Stimulated activated naive CD8-positive, alpha-beta T cell treated with anti-CD3 and anti-CD28 coated beads, Interleukin-15, Interleukin-2, amounts not matched to agents 100 ng/mL and 50 ng/mL, for 24 hours (primary cell): ENCODE data around the gene OSER1.
"Not testable (repeated sequence)": the region's sequence is repeated elsewhere in the genome, so short reads cannot be mapped to it uniquely, and the experiment has no call there.

ENCODE experiments used
- H3K27ac Mint-ChIP-seq: one replicate; pipeline ENCODE4 v1.8.0; 2021; ENCODE audit warnings: mild to moderate bottlenecking, mixed read lengths
- H3K27me3 Mint-ChIP-seq: one replicate; pipeline ENCODE4 v1.8.0; 2021; ENCODE audit warnings: mixed read lengths
- H3K36me3 Mint-ChIP-seq: one replicate; pipeline ENCODE4 v1.8.0; 2021; ENCODE audit warnings: low read depth, mixed read lengths
- H3K4me1 Mint-ChIP-seq: one replicate; pipeline ENCODE4 v1.8.0; 2021; ENCODE audit warnings: low read depth, mixed read lengths
- H3K4me3 Mint-ChIP-seq: one replicate; pipeline ENCODE4 v1.8.0; 2021; ENCODE audit warnings: mild to moderate bottlenecking, mixed read lengths
- H3K9me3 Mint-ChIP-seq: one replicate; pipeline ENCODE4 v1.8.0; 2021; ENCODE audit warnings: mixed read lengths

OSER1 gene

GRCh38 chr20:44234566-44235317, 24.2 kb upstream of the OSER1 start:
- H3K4me1 Mint-ChIP-seq = peaks cover 7% of the 10 kb centered on the region
- H3K27ac Mint-ChIP-seq = no peak overlapping the region
- no peaks in the 10 kb centered on the region for H3K9me3 Mint-ChIP-seq
- no peak overlapping the region for H3K4me3 Mint-ChIP-seq
- H3K36me3 Mint-ChIP-seq = no peaks in the 10 kb centered on the region
- no peaks in the 10 kb centered on the region for H3K27me3 Mint-ChIP-seq

GRCh38 chr20:44233436-44234016, 23.0 kb upstream of the OSER1 start:
- Mint-ChIP-seq H3K36me3 (no peaks in the 10 kb centered on the region), H3K4me1 (peaks cover 7% of the 10 kb centered on the region), H3K27ac (no peak overlapping the region), H3K9me3 (no peaks in the 10 kb centered on the region), H3K27me3 (no peaks in the 10 kb centered on the region), H3K4me3 (no peak overlapping the region)

- not testable (repeated sequence) for H3K4me1 Mint-ChIP-seq, H3K4me3 Mint-ChIP-seq, H3K27me3 Mint-ChIP-seq, H3K27ac Mint-ChIP-seq, H3K36me3 Mint-ChIP-seq, H3K9me3 Mint-ChIP-seq
Observed at GRCh38 chr20:44232469-44232856, 21.9 kb upstream of the OSER1 start.

- H3K4me1 Mint-ChIP-seq = peaks cover 7% of the 10 kb centered on the region
- H3K27me3 Mint-ChIP-seq = no peaks in the 10 kb centered on the region
- no peak overlapping the region for H3K27ac Mint-ChIP-seq
- H3K36me3 Mint-ChIP-seq = no peaks in the 10 kb centered on the region
- no peaks in the 10 kb centered on the region for H3K9me3 Mint-ChIP-seq
- no peak overlapping the region for H3K4me3 Mint-ChIP-seq
Observed at GRCh38 chr20:44231713-44232468, 21.3 kb upstream of the OSER1 start.

GRCh38 chr20:44231193-44231592, 20.6 kb upstream of the OSER1 start:
- Mint-ChIP-seq H3K4me1 (peaks cover 7% of the 10 kb centered on the region), H3K27me3 (no peaks in the 10 kb centered on the region), H3K9me3 (no peaks in the 10 kb centered on the region), H3K4me3 (no peak overlapping the region), H3K36me3 (no peaks in the 10 kb centered on the region), H3K27ac (no peak overlapping the region)

GRCh38 chr20:44228465-44229258, 18.1 kb upstream of the OSER1 start:
- H3K4me3 Mint-ChIP-seq = no peak overlapping the region
- no peaks in the 10 kb centered on the region for H3K36me3 Mint-ChIP-seq
- H3K27ac Mint-ChIP-seq = no peak overlapping the region
- H3K9me3 Mint-ChIP-seq = no peaks in the 10 kb centered on the region
- peaks cover 7% of the 10 kb centered on the region for H3K4me1 Mint-ChIP-seq
- H3K27me3 Mint-ChIP-seq = no peaks in the 10 kb centered on the region

- Mint-ChIP-seq H3K9me3 (no peaks in the 10 kb centered on the region), H3K27me3 (no peaks in the 10 kb centered on the region), H3K27ac (no peak overlapping the region), H3K36me3 (no peaks in the 10 kb centered on the region), H3K4me3 (no peak overlapping the region), H3K4me1 (peaks cover 10% of the 10 kb centered on the region)
Observed at GRCh38 chr20:44224637-44225036, 14.1 kb upstream of the OSER1 start.

GRCh38 chr20:44223721-44224120, 13.2 kb upstream of the OSER1 start:
- no peaks in the 10 kb centered on the region for H3K27me3 Mint-ChIP-seq
- no peak overlapping the region for H3K4me3 Mint-ChIP-seq
- H3K9me3 Mint-ChIP-seq = no peaks in the 10 kb centered on the region
- H3K4me1 Mint-ChIP-seq = peaks cover 19% of the 10 kb centered on the region
- no peak overlapping the region for H3K27ac Mint-ChIP-seq
- H3K36me3 Mint-ChIP-seq = no peaks in the 10 kb centered on the region

- H3K4me1 Mint-ChIP-seq = peaks cover 28% of the 10 kb centered on the region
- no peaks in the 10 kb centered on the region for H3K27me3 Mint-ChIP-seq
- no peaks in the 10 kb centered on the region for H3K9me3 Mint-ChIP-seq
- no peak overlapping the region for H3K4me3 Mint-ChIP-seq
- H3K27ac Mint-ChIP-seq = no peak overlapping the region
- H3K36me3 Mint-ChIP-seq = no peaks in the 10 kb centered on the region
Observed at GRCh38 chr20:44222633-44223368, 12.2 kb upstream of the OSER1 start.

- no peaks in the 10 kb centered on the region for H3K9me3 Mint-ChIP-seq
- no peak overlapping the region for H3K27ac Mint-ChIP-seq
- H3K4me3 Mint-ChIP-seq = no peak overlapping the region
- H3K36me3 Mint-ChIP-seq = no peaks in the 10 kb centered on the region
- no peaks in the 10 kb centered on the region for H3K27me3 Mint-ChIP-seq
- H3K4me1 Mint-ChIP-seq = peaks cover 36% of the 10 kb centered on the region
Observed at GRCh38 chr20:44222027-44222426, 11.5 kb upstream of the OSER1 start.

- H3K36me3 Mint-ChIP-seq = no peaks in the 10 kb centered on the region
- H3K9me3 Mint-ChIP-seq = no peaks in the 10 kb centered on the region
- no peak overlapping the region for H3K27ac Mint-ChIP-seq
- no peak overlapping the region for H3K4me3 Mint-ChIP-seq
- H3K4me1 Mint-ChIP-seq = peaks cover 42% of the 10 kb centered on the region
- H3K27me3 Mint-ChIP-seq = no peaks in the 10 kb centered on the region
Observed at GRCh38 chr20:44221368-44221954, 10.9 kb upstream of the OSER1 start.

- Mint-ChIP-seq H3K9me3 (no peaks in the 10 kb centered on the region), H3K4me1 (peaks cover 55% of the 10 kb centered on the region), H3K36me3 (no peaks in the 10 kb centered on the region), H3K4me3 (no peak overlapping the region), H3K27ac (peak overlapping the region; percentile 43), H3K27me3 (no peaks in the 10 kb centered on the region)
Observed at GRCh38 chr20:44219791-44220190, 9.2 kb upstream of the OSER1 start.

- H3K27ac Mint-ChIP-seq = peak overlapping the region; percentile 54
- no peaks in the 10 kb centered on the region for H3K27me3 Mint-ChIP-seq
- H3K4me1 Mint-ChIP-seq = peaks cover 55% of the 10 kb centered on the region
- no peaks in the 10 kb centered on the region for H3K36me3 Mint-ChIP-seq
- H3K9me3 Mint-ChIP-seq = no peaks in the 10 kb centered on the region
- no peak overlapping the region for H3K4me3 Mint-ChIP-seq
Observed at GRCh38 chr20:44219170-44219730, 8.7 kb upstream of the OSER1 start.

- Mint-ChIP-seq H3K36me3 (no peaks in the 10 kb centered on the region), H3K4me3 (peak overlapping the region; percentile 80), H3K4me1 (peaks cover 55% of the 10 kb centered on the region), H3K9me3 (no peaks in the 10 kb centered on the region), H3K27me3 (no peaks in the 10 kb centered on the region), H3K27ac (no peak overlapping the region)
Observed at GRCh38 chr20:44218446-44218845, 7.9 kb upstream of the OSER1 start.
